Right renal pelvis (tissue), 4 donors: ENCODE measurements around the gene HID1. TPM values are rescaled to one million over a fixed set of nuclear protein-coding genes. Genes with fewer than 3 reads are reported as not detected.
"Not testable (repeated sequence)": the region's sequence is repeated elsewhere in the genome, so short reads cannot be mapped to it uniquely, and the experiment has no call there.

ENCODE experiments used
- DNase-seq, 4 donors: peaks; one replicate each; pipeline ENCODE4 v3.0.0-alpha.2; 2013; ENCODE audit warnings: low read depth in 4 of 4, low spot score in 3 of 4, missing footprints in 1 of 4
- polyA plus RNA-seq, 4 donors: library from polyadenylated mRNA; unstranded; fragments of 120-200 nt; gene quantifications; one replicate each; pipeline ENCODE4 v1.2.1, GENCODE V29; 2013; ENCODE audit not compliant: insufficient read length in 4 of 4

Gene HID1
- polyA plus RNA-seq, 4 donors = 12.6 to 16.3 (median 14.7) TPM

DNA sequence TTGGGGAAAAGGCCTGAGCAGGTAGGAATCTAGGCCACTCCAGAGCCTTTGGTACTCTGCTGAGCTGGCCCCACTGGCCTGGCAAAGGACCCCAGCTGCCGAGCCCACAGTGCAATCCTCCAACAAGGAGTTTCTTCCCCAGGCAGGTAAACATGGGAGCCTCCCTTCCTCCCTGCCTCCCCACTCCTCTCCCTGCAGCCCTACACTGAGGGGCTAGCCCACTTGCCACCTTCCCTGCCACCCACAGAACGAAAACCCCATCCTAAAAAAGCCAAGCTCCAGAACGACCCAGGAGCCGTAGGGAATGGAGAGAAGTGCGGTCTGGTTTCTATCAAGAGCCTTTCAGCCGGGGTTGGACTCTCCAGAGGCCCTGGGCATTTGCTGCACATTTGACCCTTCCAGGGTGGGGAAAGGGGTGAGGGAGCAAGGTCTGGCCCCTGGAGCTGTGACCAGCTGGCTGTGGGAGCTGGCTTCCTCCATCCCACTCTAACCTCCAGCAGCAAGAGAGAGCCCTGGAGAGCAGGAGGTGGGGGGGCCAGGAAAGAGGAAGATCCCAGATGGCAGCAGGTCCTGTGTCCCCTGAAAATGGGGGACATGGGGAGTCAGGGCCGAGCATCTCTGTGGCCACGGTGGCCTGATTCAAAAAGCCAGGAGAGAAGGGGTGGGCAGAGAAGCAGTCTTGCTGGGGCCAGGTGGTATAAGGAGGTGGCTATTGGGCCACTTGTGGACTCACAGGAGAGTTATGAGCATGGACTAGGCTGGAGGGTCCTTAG, 1.3 kb downstream of the HID1 start:
- DNase-seq = no peak

DNA sequence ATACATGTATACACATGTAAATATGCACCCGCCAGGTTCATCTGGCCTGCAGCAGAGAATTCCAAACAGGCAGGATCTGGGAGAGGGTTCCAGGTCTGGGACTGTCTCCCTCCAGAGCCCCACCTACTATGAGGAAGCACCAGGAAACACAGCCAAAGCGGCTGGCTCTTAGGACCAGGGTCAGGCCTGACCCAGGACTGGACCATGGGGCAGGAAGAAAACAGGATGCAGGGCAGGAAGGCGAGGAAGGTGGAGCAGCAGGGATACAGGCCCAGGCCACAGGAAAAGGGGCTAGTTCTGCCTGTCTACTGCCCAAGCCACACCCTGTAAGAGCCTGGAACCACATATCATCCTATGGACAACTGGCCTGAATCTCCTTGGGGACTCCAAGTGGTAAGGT, 2.2 kb downstream of the HID1 start:
- no peak for DNase-seq

DNA sequence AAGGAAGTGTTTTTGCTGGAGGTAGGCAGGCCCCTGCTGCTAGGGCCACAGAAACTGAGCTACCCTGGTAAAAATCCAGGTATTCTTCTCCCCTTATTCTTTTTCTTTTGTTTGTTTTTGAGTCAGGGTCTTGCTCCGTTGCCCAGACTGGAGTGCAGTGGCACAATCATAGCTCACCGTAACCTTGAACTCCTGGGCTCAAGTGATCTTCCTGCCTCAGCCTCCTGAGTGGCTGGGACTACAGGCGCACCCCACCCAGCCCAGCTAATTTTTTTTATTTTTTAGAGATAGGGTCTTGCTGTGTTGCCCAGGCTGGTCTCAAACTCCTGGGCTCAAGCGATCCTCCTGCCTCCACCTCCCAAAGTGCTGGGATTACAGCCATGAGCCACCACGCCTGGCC, 3.1 kb downstream of the HID1 start:
- DNase-seq = not testable (repeated sequence)

DNA sequence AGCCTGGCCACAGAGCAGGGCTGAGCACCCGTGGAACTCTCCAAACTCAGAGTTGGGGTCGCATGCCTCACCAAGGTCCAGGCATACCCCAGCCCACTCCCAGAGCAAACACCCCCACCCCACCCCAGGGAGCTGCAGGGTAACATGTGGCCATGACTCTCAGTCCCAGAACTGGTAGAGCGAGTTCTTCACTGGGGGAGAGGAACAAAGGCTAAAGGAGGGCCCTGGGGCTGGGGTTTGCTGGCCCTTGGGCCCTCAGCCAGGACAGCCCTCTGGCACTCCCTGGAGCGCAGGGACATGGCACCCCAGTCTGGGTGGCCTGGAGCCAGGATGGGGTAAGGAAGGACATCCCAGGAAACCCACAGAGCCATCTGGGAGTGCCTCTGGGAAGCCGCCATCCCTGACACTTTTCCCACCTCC, 4.2 kb downstream of the HID1 start:
- DNase-seq = no peak

DNA sequence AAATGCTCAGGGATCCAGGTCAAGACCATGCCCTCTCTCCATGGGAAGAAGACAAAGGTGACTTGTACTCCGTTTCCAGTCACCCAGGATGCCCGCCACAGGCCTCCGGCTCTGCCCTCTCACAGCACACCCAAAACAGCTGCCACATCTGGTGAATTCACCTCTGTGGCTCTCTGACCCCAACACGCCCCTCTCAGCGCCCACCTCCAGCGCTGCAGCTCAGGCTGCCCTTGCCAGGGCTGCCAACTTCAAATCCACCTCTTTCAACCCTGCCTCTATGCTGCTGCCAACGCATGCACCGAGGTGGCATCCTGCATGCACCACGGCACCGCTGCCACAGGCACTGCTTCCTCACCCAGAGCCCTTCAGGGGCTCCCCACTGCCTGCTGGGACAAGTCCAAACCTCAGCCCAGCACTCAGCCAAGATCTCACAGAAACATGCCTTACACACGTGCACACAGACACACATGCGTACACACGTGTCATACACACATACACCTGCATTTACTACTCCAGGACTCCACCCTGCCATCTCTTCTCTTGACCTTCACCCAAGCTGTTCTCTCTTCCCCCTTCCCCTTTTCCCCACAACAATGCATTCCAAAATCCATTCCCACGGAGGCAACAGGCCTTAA, 7.5 kb downstream of the HID1 start:
- DNase-seq = no peak

DNA sequence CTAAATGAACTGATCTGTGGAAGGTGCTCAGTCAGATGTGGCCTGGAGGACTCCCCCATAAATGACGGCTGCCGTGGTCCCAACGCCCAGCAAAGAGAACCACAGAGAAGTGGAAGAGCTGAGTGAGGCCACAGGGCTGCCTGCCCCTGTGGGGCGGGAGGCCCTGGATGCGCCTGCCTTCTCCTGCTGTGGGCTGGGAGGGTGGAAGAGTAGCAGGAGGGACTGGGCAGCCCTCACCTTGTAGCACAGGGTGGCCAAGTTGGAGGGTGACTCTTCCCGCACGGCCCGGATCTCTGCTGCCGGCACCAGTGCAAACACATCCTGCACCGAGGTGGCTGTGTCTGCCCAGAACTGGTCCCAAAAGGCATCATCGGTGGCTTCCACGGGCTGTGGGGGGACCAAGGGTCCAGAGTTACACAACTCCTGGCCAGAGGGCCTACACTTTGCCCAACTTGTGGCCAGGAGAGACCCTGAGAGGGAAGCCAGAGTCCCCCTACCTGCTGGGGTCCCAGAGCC, 8.3 kb downstream of the HID1 start:
- DNase-seq = no peak

DNA sequence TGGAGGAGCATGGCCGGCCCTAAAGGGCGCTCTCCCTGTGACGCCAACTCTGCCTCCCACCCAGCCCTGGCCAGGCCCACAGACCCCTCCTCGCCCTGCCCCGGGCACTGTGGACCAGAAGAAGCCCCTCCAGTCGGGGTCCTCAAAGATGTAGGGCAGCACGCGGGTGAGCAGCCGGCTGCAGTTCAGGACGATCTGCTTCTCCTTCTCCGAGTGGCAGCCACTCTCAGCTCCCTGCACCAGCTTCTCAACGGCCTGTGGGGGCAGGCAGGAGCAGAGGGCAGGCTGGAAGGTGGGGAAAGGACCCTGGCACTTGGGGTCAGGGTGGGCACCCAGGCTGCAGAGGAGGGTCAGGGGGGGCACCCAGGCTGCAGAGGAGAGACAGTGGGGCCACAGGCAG, 8.9 kb downstream of the HID1 start:
- DNase-seq = no peak

DNA sequence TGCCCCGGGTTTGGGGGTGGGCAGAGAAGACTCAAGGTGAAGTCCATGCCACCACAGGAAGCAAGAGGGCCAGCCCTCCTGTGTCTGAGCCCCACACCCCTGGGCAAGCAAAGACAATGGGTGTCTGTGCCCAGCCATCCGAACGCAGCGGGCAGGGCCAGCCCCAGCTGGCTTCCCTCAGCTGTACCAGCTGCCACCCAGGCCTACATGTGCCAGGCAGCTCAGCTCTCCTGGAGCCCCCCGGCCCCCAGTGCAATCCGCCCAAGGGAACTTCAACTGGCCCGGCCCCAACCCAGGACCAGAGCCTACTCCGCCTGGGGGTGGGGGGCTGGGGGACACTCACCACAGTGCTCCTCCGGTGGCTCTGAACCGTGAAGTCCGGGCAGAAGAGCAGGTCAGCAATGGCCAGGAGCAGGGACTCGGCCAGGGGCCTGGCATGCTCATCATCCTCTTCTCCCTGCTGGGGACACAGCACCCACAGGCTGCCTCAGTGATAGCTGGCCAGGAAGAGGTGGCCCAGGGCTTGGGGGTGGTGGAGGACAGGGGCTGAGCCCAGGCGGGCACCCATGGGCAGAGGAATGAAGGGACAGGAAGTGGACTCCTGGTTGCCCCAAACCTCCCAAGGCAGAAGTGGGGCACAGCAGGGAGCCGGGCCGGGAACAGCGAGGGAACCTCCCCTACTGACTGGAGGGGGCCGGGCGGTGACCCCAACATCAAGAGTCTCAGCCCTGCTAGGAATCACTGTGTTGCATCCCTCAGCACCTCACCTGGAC, 9.8 kb downstream of the HID1 start:
- no peak for DNase-seq

DNA sequence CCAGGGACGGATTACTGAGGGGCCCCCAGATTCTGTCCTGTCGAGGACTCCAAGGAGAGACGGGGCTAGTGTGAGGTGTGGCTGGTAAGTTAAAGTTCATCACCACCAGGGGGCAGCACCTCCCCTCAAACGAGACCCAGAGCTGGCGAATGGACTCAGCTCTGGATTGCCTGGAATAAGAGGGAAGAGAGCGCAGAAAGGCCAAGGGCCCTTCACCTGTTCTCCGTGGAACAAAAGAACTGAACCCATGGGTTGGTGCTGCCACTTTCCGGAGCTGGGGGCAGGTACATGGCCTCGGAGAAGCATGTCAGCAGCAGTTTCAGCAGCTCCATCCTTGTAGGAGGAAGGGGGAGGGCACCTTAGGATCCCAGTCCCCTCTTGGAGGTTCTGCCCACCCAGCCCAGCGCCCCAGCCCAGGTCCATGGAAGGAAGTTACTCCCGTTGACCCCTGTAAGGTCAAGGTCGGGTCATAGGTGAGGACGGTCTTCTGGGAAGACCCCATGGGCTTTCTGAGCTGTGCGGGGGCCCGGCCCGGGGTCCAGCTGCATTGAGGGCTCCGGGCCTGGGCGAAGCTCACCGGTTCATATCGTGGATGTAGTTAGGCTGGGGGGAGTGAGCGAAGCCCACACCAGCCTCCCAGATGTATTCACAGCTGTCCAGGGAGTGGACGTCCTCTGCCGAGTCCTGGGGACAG, 10.8 kb downstream of the HID1 start:
- peak; percentile 73 to 83 (median 76) for DNase-seq

DNA sequence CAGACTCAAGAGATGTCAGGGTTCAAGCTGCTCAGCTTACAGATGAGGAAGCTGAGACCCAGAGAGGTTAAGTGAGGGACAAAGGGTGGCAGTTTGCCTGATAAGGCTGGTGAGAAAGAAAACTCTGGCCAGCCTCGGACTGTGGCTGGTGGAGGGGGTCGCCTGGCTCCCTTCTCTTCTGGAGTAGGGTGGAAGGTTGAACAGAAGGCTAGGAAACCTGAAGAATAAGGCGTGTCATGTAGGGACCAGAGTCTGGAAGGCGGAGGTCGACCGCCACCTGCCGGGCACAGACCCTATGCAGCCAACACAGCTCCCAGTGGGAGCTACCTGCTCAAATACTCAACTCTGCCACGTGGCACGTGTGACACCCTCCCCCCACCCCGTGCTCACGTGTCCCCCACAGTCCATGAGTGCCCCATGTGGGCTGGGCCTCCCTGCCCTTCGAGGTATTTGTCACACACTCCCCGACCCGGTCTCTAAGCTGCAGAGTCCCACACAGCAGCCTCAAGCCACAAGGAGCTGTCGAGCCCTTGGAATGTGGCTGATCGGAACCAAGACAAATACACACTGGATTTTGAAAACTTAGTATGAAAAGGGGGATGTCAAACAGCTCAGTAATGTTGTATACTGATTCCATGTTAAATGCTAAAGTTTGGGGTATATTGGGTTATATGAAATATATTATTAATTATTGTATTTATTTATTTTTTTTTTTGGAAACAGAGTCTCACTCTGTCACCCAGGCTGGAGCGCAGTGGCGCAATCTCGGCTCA, 11.8 kb downstream of the HID1 start:
- no peak for DNase-seq

DNA sequence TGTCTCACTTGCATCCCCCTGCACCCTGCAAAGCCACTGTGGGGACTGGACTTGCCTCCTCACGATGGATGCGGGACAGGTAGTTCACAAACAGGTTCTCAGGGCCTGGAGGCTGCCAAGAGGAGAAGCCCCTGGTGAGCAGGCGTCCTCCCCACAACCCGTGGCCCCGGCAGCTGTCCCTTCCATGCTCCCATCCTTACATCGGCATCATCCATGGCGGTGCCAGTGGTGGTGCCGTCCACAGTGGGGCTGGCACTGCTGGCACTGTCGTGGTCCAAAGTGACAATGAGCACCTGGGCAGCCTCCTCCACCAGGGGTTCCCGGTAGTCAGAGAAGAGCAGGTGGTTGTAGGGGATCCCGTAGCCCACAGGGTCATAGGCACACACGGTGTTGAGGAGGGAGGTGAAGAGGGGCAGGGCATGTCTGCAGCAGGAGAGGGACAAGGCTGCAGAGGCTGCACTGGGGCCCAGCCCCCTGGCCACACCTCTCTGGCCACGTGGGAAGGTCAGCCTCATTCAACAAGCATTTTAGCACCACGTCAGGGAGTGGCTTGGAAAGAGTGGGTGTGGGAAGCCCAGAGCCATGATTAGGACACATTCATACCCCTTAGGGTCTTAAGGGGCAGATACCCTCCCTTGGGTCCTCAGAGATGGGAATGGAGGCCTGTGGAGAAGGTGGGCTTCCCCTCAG, 12.6 kb downstream of the HID1 start:
- DNase-seq = no peak

DNA sequence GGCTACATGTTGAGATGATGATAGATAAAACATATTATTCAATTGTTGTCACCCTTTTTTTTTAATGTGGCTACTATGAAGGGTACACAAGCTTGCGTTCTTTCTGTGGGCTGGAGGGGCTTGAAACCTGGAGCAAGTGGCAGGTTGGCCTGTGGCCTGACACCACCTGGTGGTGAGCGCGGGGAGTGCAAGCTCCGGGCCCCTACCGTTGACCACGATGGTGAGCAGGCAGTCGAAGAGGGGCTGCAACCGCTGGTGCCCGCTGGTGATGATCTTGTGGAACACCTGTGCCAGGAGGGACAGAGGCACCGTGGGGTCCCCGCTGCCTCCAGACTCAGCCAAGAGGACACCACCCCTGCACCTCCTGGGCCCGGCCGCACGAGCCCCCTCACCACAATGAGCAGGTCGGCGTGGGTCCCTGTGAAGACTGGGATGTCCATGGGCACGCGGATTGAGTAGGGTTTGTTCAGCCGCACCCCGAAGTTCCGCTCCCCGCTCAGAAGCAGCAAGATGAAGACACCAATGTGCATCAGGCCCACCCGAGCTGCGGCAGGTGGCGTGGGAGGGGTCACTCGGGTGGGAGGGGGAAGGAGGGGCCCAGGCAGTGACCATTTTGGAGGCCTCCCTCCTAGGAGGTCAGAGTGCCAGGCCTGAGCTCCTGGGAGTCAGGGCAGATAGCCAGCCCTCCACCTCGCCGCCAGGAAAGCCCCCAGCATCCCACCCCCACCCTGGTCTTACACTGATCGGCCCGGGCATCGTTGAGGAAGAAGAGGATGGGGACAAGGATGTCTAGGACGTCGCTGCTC, 14.4 kb downstream of the HID1 start:
- DNase-seq = no peak

DNA sequence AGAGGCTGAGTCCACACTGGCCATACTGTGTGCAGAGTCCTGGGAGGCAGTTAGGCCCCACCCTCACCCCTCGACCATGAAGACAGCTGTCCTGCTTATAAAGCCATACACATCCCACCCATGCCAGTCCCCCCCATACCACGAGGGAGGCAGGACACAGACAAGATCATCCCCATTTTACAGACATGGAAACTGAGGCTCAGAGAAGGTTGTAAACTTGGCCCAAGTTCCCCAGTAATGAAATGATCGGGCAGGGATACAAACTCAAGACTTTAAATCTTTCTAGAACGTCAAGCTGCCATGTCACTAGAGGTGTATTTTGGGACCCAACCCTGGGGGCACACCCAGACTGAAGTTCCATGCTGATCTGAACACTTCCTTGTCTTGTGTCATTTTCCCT, 16.5 kb downstream of the HID1 start:
- DNase-seq = no peak

DNA sequence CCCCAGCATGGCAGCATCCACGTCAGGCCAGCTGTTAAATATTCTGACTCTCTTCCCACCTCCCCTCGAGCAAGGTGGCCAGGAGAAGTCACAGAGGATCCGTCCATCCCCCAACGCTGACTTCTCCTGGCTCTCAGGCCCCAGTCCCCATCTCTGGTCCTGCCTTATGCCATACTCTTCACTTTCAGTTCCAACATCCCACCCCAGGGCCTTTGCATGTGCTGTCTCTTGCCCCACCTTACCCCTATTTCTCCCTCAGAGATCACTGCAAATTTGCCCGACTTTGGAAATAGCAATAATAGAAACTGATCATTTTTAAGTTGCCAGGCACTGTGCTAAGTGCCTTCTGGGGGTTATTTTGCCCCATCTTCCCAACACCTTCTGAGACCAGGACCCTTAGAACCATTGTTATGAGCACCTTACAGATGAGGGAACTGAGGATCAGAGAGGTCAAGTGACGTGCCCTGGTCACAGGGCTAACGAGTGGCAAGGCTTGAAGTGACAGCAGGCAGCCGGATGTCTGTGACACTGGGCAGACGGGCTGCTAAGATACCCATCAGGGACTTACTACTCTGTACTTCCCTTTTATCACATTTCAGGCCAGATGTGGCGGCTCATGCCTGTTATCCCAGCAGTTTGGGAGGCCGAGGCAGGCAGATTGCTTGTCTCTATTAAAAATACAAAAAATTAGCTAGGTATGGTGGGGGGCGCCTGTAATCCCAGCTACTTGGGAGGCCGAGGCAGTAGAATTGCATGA, 17.7 kb downstream of the HID1 start:
- DNase-seq = no peak

DNA sequence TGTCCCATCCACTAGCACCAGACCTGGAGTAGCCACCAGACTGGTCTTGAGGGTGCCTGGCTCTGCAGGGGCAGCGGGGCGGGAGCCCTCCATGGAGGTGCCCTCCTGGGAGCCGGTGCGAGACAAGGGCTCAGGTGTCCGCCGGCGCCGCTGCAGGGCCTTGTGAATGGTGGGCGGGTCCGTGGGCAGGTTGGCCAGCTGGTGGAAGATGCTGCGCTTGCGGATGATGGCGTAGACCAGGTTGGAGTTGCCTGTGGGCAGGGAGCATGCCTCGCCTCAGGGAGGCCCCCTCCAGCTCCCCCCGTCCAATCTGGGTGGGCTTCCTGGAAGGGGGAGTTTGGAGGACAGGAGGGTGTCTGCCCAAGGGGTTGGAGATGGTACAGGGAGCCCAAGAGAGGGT, 18.4 kb downstream of the HID1 start:
- no peak for DNase-seq

DNA sequence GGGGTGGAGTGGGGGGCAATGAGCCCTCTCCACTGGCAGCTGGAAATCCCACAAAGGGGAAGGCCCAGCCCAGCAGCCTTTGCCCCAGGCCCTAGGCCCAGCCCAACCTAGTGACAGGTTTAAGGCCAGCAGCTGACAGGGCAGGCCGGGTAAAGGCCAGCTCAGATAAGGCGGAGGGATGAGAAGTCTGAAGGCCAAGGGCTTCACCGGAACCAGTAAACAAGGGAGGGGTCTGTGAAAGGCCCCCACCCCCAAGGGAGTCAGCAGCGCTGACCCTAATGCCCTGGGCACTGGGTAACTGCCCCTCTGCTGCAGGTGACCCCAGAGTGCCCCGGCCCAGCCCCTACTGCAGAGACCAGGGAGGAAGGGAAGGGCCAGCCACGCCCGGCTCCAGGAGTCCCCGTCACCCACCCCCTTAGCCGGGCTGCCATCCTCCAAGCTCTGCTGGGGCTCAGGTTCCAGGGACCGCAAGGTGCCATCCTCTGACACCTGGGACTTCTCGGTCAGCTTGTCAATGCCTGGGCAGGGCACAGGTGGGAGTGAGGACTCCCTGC, 19.3 kb downstream of the HID1 start:
- no peak for DNase-seq

DNA sequence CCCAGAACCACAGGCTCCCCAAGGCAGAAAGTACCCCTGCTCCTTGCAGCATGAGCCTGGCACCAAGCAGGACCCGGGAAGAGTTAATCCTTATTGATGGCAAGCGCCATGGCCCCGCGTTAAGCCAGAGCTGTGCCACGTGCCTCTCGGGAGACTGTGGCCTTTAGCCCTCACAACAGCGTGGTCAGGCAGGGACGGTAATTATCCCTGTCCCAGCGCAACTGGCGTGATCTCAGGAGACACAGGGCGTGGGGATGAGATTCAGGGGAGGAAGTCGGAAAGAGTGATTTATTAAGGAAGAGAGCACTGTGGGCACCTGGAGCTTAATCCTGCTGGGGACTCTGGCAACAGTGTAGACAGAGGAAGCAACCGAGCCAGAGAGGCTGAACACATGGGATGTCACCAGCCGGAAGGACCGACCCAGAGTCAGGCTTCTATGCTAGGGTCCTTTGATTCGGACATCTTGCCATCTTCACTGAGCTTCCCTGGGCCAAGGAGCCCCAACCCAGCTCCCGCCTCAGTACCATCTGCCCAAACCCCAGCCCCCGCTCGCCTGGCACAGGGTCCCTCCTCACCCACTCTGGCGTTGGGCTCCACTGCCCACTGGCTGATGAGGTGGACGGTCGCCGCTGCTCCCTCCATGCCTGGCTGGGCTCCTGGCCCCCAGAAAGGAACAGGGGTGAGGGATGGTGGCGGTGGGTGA, 20.0 kb downstream of the HID1 start:
- no peak for DNase-seq
